Neutrophil (primary cell): ENCODE data around the gene HERC3.

Experiments used
- H3K27ac ChIP-seq: fragments of 200-600 bp; sonication (generic); 2 replicates; pipeline ENCODE4 v1.5.1; 2016; ENCODE audit warnings: mild to moderate bottlenecking, moderate library complexity
- H3K27me3 ChIP-seq: fragments of 200-600 bp; sonication (generic); 2 replicates; pipeline ENCODE4 v1.6.0; 2016; ENCODE audit warnings: mild to moderate bottlenecking
- H3K36me3 ChIP-seq: fragments of 200-600 bp; sonication (generic); 2 replicates; pipeline ENCODE4 v1.5.1; 2017
- H3K4me1 ChIP-seq, 2 experiments: fragments of 200-600 bp in 1 of 2; sonication (generic) in 1 of 2; 1 replicate in 1 of 2; 2 replicates in 1 of 2; pipeline versions ENCODE4 v1.5.1 to v1.6.1; 2013 to 2016; ENCODE audit warnings: low read depth in 1 of 2, low read length in 1 of 2, mild to moderate bottlenecking in 1 of 2, moderate library complexity in 1 of 2; ENCODE audit not compliant: control insufficient read depth in 1 of 2, insufficient read depth in 1 of 2
- H3K4me3 ChIP-seq, 2 experiments: fragments of 200-600 bp in 1 of 2; sonication (generic) in 1 of 2; 1 replicate in 1 of 2; 2 replicates in 1 of 2; pipeline ENCODE4 v1.5.1; 2013 to 2016; ENCODE audit warnings: low read depth in 1 of 2, low read length in 1 of 2, mild to moderate bottlenecking in 1 of 2, moderate library complexity in 1 of 2
- H3K9me3 ChIP-seq: fragments of 200-600 bp; sonication (generic); 2 replicates; pipeline ENCODE4 v1.5.1; 2016
- TF ChIP-seq, protein P1 (sequence below): fragments of 200-600 bp; sonication (generic); IDR thresholded peaks from 2 replicates; pipeline ENCODE4 v1.5.1; 2016; ENCODE audit warnings: antibody characterized with exemption

The HERC3 gene

DNA sequence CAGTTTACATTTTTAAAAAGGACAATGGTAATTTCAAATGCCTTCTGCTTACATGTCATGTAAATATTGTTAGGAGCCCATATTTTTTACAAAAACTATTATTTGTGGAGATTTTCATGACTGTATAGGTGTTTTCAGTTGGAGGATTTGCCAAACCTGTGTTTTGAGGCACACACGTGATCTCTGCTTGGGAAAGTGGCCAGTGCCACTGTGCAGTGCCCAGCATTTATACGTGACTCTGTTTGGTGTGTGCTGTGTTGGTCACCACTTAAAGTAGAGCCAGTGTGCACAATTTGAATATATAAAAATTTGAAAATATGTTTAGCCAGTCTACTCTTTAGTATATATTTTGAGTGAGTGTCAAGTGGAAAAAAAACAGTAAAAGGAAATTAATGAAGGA lies 132.1 kb downstream of the HERC3 start:
- H3K4me3 ChIP-seq = no peak overlapping the region
- H3K27ac ChIP-seq = no peak overlapping the region
- TF ChIP-seq, protein P1, sequence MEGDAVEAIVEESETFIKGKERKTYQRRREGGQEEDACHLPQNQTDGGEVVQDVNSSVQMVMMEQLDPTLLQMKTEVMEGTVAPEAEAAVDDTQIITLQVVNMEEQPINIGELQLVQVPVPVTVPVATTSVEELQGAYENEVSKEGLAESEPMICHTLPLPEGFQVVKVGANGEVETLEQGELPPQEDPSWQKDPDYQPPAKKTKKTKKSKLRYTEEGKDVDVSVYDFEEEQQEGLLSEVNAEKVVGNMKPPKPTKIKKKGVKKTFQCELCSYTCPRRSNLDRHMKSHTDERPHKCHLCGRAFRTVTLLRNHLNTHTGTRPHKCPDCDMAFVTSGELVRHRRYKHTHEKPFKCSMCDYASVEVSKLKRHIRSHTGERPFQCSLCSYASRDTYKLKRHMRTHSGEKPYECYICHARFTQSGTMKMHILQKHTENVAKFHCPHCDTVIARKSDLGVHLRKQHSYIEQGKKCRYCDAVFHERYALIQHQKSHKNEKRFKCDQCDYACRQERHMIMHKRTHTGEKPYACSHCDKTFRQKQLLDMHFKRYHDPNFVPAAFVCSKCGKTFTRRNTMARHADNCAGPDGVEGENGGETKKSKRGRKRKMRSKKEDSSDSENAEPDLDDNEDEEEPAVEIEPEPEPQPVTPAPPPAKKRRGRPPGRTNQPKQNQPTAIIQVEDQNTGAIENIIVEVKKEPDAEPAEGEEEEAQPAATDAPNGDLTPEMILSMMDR = no peak
- H3K27me3 ChIP-seq = no peaks in the 10 kb centered on the region
- H3K36me3 ChIP-seq = peaks cover 95% of the 10 kb centered on the region
- H3K4me1 ChIP-seq = no peaks in the 10 kb centered on the region
- no peaks in the 10 kb centered on the region for H3K9me3 ChIP-seq

DNA sequence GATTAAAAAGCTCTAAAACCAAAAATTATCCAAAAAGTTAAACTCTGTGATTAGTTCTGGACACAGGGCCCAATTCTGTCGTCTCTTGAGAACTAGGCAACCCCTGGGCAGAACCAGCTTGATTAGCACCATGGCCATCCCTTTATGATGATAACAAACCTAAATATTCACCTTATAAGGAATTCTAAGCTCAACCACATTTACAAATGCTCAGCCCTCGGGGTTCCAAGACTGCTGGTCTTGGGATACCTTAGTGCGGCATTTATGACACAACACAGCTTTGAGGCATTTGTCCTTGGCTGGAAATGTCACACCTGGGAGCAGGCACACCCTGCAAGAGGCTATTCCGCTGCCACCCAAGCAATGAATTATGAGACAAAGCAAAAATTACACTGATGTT lies 132.9 kb downstream of the HERC3 start:
- TF ChIP-seq, protein P1 = no peak
- no peaks in the 10 kb centered on the region for H3K4me1 ChIP-seq
- H3K27me3 ChIP-seq = no peaks in the 10 kb centered on the region
- H3K9me3 ChIP-seq = no peaks in the 10 kb centered on the region
- peaks cover 97% of the 10 kb centered on the region for H3K36me3 ChIP-seq
- H3K4me3 ChIP-seq = no peak overlapping the region
- no peak overlapping the region for H3K27ac ChIP-seq

GRCh38 chr4:88725986-88726385 lies 133.7 kb downstream of the HERC3 start:
- no peak overlapping the region for H3K4me3 ChIP-seq
- no peak overlapping the region for H3K27ac ChIP-seq
- no peaks in the 10 kb centered on the region for H3K4me1 ChIP-seq
- TF ChIP-seq, protein P1 = no peak
- H3K27me3 ChIP-seq = no peaks in the 10 kb centered on the region
- peaks cover 95% of the 10 kb centered on the region for H3K36me3 ChIP-seq
- H3K9me3 ChIP-seq = no peaks in the 10 kb centered on the region

GRCh38 chr4:88728146-88728545 lies 135.9 kb downstream of the HERC3 start:
- TF ChIP-seq, protein P1 = no peak
- no peak overlapping the region for H3K4me3 ChIP-seq
- no peaks in the 10 kb centered on the region for H3K9me3 ChIP-seq
- H3K27me3 ChIP-seq = no peaks in the 10 kb centered on the region
- H3K27ac ChIP-seq = no peak overlapping the region
- peaks cover 81% of the 10 kb centered on the region for H3K36me3 ChIP-seq
- H3K4me1 ChIP-seq = no peaks in the 10 kb centered on the region

- H3K4me3 ChIP-seq = no peak overlapping the region
- TF ChIP-seq, protein P1 = no peak
- no peak overlapping the region for H3K27ac ChIP-seq
- H3K9me3 ChIP-seq = no peaks in the 10 kb centered on the region
- H3K27me3 ChIP-seq = no peaks in the 10 kb centered on the region
- peaks cover 70% of the 10 kb centered on the region for H3K36me3 ChIP-seq
- no peaks in the 10 kb centered on the region for H3K4me1 ChIP-seq
Observed at GRCh38 chr4:88729146-88729760, 137.0 kb downstream of the HERC3 start.

DNA sequence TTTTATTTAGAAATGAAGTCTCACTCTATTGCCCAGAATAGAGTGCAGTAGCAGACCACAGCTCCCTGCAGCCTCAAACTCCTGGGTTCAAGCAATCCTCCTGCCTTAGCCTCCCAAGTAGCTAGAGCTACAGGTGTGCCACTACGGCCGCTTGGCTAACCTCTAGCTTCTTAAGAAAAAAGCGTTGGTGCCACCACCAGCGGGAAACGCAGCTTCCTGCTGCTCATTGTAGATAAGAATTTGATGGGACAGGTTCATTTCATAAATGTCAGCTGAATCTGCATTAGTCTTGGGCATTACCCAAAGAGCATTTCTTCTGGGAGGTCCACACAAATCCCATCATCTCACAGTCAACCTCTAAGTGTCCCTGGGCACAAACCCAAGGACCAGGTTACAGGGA lies 138.5 kb downstream of the HERC3 start:
- Histone ChIP-seq H3K9me3 (no peaks in the 10 kb centered on the region), H3K27ac (no peak overlapping the region), H3K36me3 (peaks cover 55% of the 10 kb centered on the region), H3K27me3 (no peaks in the 10 kb centered on the region), H3K4me1 (no peaks in the 10 kb centered on the region), H3K4me3 (no peak overlapping the region)
- TF ChIP-seq, protein P1 = no peak
